Activated naive CD4-positive, alpha-beta T cell treated with anti-CD3 and anti-CD28 coated beads, Interleukin-2, amount 50 U/mL, for 24 hours (primary cell): ENCODE data around the gene FNDC11.
A peak's percentile ranks its signal among the peaks of the same experiment; 100 is the strongest.
"Not testable (repeated sequence)": the region's sequence is repeated elsewhere in the genome, so short reads cannot be mapped to it uniquely, and the experiment has no call there.

ENCODE experiments used
- H3K27ac Mint-ChIP-seq: one replicate; pipeline ENCODE4 v1.8.0; 2021; ENCODE audit warnings: mild to moderate bottlenecking, mixed read lengths
- H3K27me3 Mint-ChIP-seq: one replicate; pipeline ENCODE4 v1.8.0; 2021; ENCODE audit warnings: mixed read lengths
- H3K36me3 Mint-ChIP-seq: one replicate; pipeline ENCODE4 v1.8.0; 2021; ENCODE audit warnings: mixed read lengths
- H3K4me1 Mint-ChIP-seq: one replicate; pipeline ENCODE4 v1.8.0; 2021; ENCODE audit warnings: mixed read lengths
- H3K4me3 Mint-ChIP-seq: one replicate; pipeline ENCODE4 v1.8.0; 2021; ENCODE audit warnings: mild to moderate bottlenecking, mixed read lengths
- H3K9me3 Mint-ChIP-seq: one replicate; pipeline ENCODE4 v1.8.0; 2021; ENCODE audit warnings: mixed read lengths

FNDC11 gene

DNA sequence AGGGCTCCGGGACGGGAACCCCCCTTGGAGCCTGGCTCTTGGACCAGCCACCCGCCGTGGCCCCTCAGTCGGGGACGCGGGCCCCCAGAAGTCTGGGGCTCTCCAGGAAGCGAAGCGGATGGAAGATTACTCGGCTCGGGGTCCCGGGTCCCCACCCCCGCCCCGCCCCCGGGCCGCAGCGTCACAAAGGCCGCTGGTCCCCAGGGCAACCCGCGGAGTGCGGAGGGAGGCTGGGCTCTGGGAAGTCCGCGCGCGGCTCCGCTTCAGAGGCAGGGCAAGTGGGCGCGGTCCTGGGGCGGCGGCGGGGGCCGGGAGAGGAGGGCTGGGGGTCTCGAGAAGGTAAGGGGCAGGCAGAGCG is at the start of gene FNDC11:
TSS of gene FNDC11 (plus strand) at position 227 of the 358 bp plus-strand sequence. CDS start 1,505 bp downstream, outside the sequence.
- peaks cover 15% of the 10 kb centered on the region for H3K4me1 Mint-ChIP-seq
- H3K9me3 Mint-ChIP-seq = no peaks in the 10 kb centered on the region
- H3K4me3 Mint-ChIP-seq = peak within 1 kb of the TSS; percentile 52
- no peaks in the 10 kb centered on the region for H3K36me3 Mint-ChIP-seq
- no peak within 1 kb of the TSS for H3K27ac Mint-ChIP-seq
- peaks cover 2% of the 10 kb centered on the region for H3K27me3 Mint-ChIP-seq

GRCh38 chr20:63504642-63505041 is 49.3 kb upstream of the FNDC11 start:
- H3K27me3 Mint-ChIP-seq = peaks cover 15% of the 10 kb centered on the region
- H3K27ac Mint-ChIP-seq = no peak overlapping the region
- peaks cover 1% of the 10 kb centered on the region for H3K36me3 Mint-ChIP-seq
- H3K9me3 Mint-ChIP-seq = peaks cover 4% of the 10 kb centered on the region
- H3K4me3 Mint-ChIP-seq = no peak overlapping the region
- H3K4me1 Mint-ChIP-seq = no peaks in the 10 kb centered on the region

DNA sequence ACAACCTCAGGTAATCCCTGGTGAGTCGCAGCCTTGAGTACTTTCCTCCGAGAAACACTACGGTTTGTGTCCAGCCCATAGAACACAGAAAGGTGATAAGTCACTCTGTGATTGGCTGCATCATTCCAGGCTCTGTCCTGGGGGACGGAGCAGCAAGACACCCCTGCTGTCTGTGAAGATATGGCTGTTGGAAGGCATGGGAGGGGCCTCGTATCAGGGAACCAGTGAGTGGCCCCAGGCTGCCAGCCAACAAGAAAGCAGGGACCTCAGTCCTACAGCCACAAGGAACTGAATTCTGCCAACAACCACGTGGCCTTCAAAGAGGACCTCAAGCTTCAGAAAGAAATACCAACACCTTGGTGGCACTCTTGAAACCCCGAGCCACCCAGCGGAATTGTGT is 48.7 kb upstream of the FNDC11 start:
- peaks cover 4% of the 10 kb centered on the region for H3K9me3 Mint-ChIP-seq
- H3K36me3 Mint-ChIP-seq = peaks cover 1% of the 10 kb centered on the region
- no peak overlapping the region for H3K4me3 Mint-ChIP-seq
- no peak overlapping the region for H3K27ac Mint-ChIP-seq
- peaks cover 17% of the 10 kb centered on the region for H3K27me3 Mint-ChIP-seq
- H3K4me1 Mint-ChIP-seq = no peaks in the 10 kb centered on the region

DNA sequence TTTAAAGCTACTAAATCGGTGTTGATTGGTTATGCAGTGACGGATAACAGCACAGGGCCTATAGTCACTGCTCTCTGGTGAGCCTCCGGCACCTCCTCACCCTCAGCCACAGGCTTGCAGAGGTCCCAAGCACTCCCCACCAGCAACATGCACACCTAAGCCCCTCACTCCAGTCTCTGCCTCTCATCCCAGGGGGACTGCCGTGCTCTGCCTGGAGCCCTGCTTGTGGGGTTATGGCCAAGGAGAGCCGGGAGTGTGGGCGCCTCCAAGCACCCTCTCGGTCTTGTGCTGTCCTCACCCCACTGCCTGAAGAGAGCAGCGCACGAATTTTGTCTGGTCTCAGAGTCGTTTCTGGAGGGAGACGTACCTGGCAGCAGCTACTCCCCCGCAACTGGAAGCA is 48.2 kb upstream of the FNDC11 start:
- H3K27ac Mint-ChIP-seq = no peak overlapping the region
- no peak overlapping the region for H3K4me3 Mint-ChIP-seq
- no peaks in the 10 kb centered on the region for H3K4me1 Mint-ChIP-seq
- H3K27me3 Mint-ChIP-seq = peaks cover 20% of the 10 kb centered on the region
- H3K36me3 Mint-ChIP-seq = peaks cover 1% of the 10 kb centered on the region
- H3K9me3 Mint-ChIP-seq = peaks cover 4% of the 10 kb centered on the region

GRCh38 chr20:63507083-63507743 is 46.7 kb upstream of the FNDC11 start:
- Mint-ChIP-seq H3K36me3 (peaks cover 1% of the 10 kb centered on the region), H3K4me3 (no peak overlapping the region), H3K9me3 (peaks cover 4% of the 10 kb centered on the region), H3K27ac (peak overlapping the region; percentile 36), H3K27me3 (peaks cover 21% of the 10 kb centered on the region), H3K4me1 (no peaks in the 10 kb centered on the region)

DNA sequence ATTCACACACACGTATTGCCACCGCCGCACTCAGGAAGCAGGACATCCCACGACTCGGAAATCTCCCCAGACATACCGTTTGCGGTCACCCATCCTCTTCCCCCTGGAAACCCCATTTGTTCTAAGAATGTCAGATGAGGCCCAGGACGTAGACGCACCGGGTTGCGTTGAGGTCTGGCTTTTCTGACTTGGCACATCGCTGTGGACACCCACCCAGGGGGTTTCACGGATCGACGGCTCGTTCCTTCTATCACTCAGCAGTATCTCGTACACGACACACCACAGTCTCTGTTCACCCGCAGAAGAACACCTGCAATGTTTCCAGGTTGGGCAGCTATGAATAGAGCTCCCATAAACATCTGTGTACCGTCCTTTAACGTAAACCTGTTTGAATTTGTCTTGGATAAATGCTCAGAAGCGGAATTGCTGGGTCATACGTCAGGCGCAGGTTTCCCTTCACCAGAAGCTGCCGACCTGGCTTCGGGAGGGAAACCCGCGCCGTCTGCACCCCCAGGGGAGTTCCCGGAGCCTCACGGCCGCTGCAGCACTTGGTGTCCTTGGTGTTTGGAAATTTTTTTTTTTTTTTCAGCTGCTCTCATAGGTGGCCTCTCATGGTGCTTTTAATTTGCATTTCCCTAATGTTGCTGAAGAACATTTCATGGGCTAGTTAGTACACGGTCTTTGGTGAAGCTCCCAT is 45.7 kb upstream of the FNDC11 start:
- H3K27ac Mint-ChIP-seq = no peak overlapping the region
- peaks cover 4% of the 10 kb centered on the region for H3K9me3 Mint-ChIP-seq
- H3K36me3 Mint-ChIP-seq = peaks cover 1% of the 10 kb centered on the region
- H3K4me3 Mint-ChIP-seq = no peak overlapping the region
- H3K4me1 Mint-ChIP-seq = no peaks in the 10 kb centered on the region
- peaks cover 22% of the 10 kb centered on the region for H3K27me3 Mint-ChIP-seq

DNA sequence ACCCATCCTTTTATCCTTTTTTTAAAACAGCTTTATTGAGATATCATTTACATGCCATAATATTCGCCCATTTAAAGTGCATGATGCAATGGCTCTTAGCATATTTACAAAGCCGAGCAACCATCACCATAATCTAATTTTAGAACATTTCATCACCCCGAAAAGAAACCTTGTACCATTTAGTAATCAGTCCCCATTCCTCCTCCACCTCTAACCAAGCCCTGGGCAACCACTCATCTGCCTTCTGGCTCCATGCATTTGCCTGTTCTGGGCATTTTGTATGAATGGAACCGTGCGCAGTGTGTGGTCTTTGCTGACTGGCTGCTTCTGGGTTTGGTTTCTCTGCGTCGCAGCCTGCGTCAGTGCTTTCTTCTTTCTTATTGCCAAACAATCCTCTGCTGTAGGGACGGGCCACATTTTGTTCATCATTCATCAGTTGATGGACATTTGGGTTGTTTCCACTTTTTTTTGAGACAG is 44.8 kb upstream of the FNDC11 start:
- Mint-ChIP-seq H3K4me3 (no peak overlapping the region), H3K4me1 (no peaks in the 10 kb centered on the region), H3K9me3 (peaks cover 1% of the 10 kb centered on the region), H3K27ac (no peak overlapping the region), H3K36me3 (peaks cover under 1% of the 10 kb centered on the region), H3K27me3 (peaks cover 23% of the 10 kb centered on the region)

DNA sequence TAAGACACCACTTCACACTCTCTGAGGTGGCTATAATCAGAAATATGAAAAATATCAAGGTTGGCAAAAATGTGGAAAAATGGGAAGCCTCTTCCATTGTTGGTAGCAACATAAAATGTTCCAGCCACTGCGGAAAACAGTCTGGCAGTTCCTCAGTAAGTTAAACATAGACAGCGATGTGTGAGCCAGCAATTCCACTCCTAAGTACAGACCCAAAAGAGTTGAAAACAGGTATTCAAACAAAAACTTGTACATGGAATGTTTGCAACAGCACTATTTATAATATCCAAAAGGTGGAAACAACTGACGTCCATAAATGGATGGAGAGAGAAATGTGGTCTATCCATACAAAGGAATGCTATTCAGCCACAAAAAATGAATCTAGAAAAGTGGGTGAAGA is 40.8 kb upstream of the FNDC11 start:
- no peak overlapping the region for H3K4me3 Mint-ChIP-seq
- H3K9me3 Mint-ChIP-seq = no peaks in the 10 kb centered on the region
- no peaks in the 10 kb centered on the region for H3K36me3 Mint-ChIP-seq
- H3K4me1 Mint-ChIP-seq = no peaks in the 10 kb centered on the region
- no peak overlapping the region for H3K27ac Mint-ChIP-seq
- peaks cover 16% of the 10 kb centered on the region for H3K27me3 Mint-ChIP-seq

DNA sequence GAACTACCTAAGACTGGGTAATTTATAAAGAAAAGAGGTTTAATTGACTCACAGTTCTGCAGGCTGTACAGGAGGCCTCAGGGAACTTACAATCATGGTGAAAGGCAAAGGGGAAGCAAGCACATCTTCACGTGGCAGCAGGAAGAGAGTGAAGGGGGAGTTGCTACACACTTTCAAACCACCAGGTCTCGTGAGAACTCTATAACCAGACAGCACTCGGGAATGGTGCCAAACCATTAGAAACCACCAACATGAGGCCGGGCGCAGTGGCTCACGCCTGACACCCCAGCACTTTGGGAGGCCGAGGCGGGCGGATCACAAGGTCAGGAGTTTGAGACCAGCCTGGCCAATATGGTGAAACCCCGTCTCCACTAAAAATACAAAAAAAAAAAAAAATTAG is 39.4 kb upstream of the FNDC11 start:
- not testable (repeated sequence) for H3K9me3 Mint-ChIP-seq, H3K4me1 Mint-ChIP-seq, H3K27ac Mint-ChIP-seq, H3K4me3 Mint-ChIP-seq, H3K36me3 Mint-ChIP-seq
- H3K27me3 Mint-ChIP-seq = peaks cover 11% of the 10 kb centered on the region

DNA sequence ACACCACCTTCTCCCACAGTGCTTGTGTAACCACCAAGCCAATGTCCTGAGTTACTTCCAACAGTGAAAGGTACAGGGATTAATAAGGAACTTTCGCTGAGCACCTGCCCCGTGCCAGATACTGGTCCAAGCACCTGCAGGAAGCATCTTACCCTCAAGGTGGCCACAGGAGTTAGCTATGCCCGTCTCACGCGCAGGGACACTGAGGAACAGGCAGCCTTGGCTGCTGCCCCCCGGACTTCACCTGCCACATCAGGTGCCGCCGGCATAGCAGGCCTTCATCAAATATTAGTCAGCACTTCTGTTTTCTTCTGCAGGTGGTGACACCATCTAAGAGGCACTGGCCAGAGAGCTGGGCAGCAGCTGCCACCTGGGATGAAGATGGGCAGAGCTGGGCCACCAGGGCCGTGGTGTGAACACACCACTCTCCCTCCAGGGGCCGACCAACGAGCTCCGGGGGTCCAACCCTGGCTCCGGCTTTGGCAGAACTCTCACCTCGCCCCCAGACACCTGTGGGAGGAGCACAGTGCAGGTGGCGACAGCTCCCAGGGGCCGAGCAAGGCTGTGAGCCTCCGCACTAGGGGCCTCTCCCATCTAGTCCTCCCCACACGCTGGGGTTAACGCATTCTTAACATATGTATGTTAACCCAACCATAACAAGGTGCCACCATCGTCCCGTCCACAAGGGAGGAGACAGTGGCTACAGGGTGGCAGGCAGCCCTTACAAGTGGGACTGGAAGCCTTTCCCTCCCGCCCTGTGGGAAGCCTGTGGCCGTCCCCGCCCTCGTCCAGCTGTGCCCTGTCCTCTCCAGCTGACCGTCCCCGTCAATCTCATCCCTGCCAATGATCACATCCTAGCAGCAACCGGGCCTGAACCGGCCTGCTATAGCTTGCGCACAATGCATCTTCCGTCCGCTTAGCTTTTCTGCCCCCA is 36.3 kb upstream of the FNDC11 start:
- H3K27me3 Mint-ChIP-seq = peaks cover 2% of the 10 kb centered on the region
- no peaks in the 10 kb centered on the region for H3K9me3 Mint-ChIP-seq
- H3K4me3 Mint-ChIP-seq = no peak overlapping the region
- peaks cover 3% of the 10 kb centered on the region for H3K4me1 Mint-ChIP-seq
- no peak overlapping the region for H3K27ac Mint-ChIP-seq
- H3K36me3 Mint-ChIP-seq = peaks cover 2% of the 10 kb centered on the region

DNA sequence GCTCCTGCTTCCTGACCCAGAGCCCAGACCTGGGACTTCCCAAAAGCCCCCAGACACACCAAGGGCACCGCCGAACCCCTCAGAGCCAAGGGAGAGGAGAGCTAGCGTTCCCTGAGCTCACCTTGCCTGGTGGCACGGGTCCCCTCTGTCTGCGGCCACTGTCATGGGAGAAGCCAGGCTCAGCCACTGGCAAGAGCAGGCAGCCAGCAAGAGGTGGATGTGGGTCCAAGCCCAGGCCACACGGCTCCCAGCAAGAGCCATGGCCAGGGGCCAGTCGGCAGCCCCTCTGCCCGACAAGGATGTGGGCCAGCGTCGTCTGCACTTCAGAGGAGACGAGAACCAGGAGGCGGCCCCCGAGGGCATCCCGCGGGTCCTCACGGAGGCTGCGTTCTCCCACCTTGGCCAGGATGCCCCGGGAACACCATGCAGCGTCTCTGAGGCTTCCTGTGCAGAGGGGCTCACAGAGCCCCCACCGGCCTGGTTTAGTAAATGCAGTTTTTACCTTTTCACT is 35.6 kb upstream of the FNDC11 start:
- Mint-ChIP-seq H3K36me3 (peaks cover 3% of the 10 kb centered on the region), H3K27me3 (no peaks in the 10 kb centered on the region), H3K4me3 (peak overlapping the region; percentile 44), H3K27ac (peak overlapping the region; percentile 59), H3K9me3 (no peaks in the 10 kb centered on the region), H3K4me1 (peaks cover 5% of the 10 kb centered on the region)

GRCh38 chr20:63518946-63519667 is 34.9 kb upstream of the FNDC11 start:
- Mint-ChIP-seq H3K4me1 (peaks cover 5% of the 10 kb centered on the region), H3K9me3 (no peaks in the 10 kb centered on the region), H3K36me3 (peaks cover 7% of the 10 kb centered on the region), H3K4me3 (peak overlapping the region; percentile 64), H3K27ac (peak overlapping the region; percentile 59), H3K27me3 (no peaks in the 10 kb centered on the region)

DNA sequence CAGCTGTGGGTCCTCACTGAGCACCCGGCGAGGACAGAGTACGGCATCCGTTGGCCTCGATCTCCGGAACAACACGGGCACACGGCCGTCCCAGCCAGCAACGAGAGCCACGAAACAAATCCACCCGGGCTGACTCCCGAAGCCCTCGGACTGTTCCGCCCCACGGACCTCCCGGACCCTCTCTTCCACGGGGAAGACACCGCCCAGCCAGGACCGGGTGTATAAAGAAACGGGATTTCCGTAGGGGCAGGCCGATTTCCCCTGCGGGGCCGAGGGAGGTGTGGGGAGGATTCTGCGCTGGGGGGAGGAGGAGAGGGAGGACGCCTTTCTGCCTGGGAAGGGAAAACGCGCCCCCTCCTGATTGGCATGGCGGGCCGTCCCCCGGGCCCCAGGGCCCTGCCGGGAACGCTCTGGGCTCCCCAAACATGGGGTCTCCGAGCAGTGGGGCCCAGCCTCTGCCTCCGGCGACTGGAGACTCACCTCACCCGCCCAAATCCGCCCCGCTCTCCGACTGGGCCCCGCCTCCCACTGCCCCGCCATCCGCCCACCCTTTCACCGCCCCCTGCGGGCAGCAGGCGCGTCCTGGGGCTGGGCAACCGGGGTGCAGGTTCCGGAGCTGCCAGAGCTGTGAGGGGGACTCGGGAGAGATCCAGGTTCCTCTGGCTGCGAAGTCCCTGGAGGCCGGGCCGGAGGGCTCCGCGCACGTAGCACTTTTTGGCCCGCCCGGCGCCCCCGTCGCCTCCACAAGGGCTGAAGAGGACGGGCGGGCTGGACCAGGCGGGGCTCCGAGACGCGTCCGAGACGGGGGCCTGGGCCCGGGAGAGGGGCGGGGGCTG is 34.1 kb upstream of the FNDC11 start:
- Mint-ChIP-seq H3K4me3 (peak overlapping the region; percentile 64), H3K27ac (no peak overlapping the region), H3K9me3 (no peaks in the 10 kb centered on the region), H3K27me3 (no peaks in the 10 kb centered on the region), H3K36me3 (peaks cover 9% of the 10 kb centered on the region), H3K4me1 (peaks cover 5% of the 10 kb centered on the region)

- no peaks in the 10 kb centered on the region for H3K9me3 Mint-ChIP-seq
- peak within 1 kb of the TSS; percentile 85 for H3K4me3 Mint-ChIP-seq
- H3K36me3 Mint-ChIP-seq = peaks cover 9% of the 10 kb centered on the region
- no peaks in the 10 kb centered on the region for H3K27me3 Mint-ChIP-seq
- H3K27ac Mint-ChIP-seq = peak within 1 kb of the TSS; percentile 74
- H3K4me1 Mint-ChIP-seq = peaks cover 5% of the 10 kb centered on the region
Measured at GRCh38 chr20:63520504-63520933, 33.4 kb upstream of the FNDC11 start, which contains the start of gene PPDPF. Gene PPDPF (plus strand): TSS chr20:63520765. CDS start chr20:63521309, 544 bp downstream.
